Cardiac muscle cell (in vitro differentiated cells and primary cell): ENCODE results near the gene MTO1. TPM values are rescaled to one million over a fixed set of nuclear protein-coding genes. Genes with fewer than 3 reads are reported as not detected.

ENCODE experiments used
- DNase-seq, 2 donors: peaks; one replicate each; pipeline versions ENCODE4 v3.0.0 to v3.0.0-alpha.2; 2010 to 2017; ENCODE audit warnings: low read depth in 1 of 2, low spot score in 1 of 2
- H3K27ac ChIP-seq: fragments of 200-600 bp; sonication (generic); 2 replicates; pipeline ENCODE4 v1.5.1; 2016
- H3K27me3 ChIP-seq: fragments of 200-600 bp; sonication (generic); 2 replicates; pipeline ENCODE4 v1.6.0; 2016; ENCODE audit warnings: control low read depth
- H3K36me3 ChIP-seq: fragments of 200-600 bp; sonication (generic); 2 replicates; pipeline ENCODE4 v1.5.1; 2016; ENCODE audit warnings: control low read depth
- H3K4me1 ChIP-seq: fragments of 200-600 bp; sonication (generic); 2 replicates; pipeline ENCODE4 v1.8.1; 2017; ENCODE audit warnings: low read depth, mild to moderate bottlenecking, mixed run types
- H3K4me3 ChIP-seq: fragments of 200-600 bp; sonication (generic); 2 replicates; pipeline ENCODE4 v1.5.1; 2016; ENCODE audit warnings: mild to moderate bottlenecking
- H3K9me3 ChIP-seq: fragments of 200-600 bp; sonication (generic); 2 replicates; pipeline ENCODE4 v1.5.1; 2017; ENCODE audit warnings: low read depth, mild to moderate bottlenecking, control low read depth
- CTCF ChIP-seq: IDR thresholded peaks from 2 replicates; pipeline ENCODE4 v1.5.1; 2012; ENCODE audit warnings: low read depth, mild to moderate bottlenecking, low read length
- polyA plus RNA-seq: library from polyadenylated mRNA; unstranded; fragments of >200 nt; fragmentation: Nextera tagmentation; extraction: Ambion mirVana; gene quantifications from 2 replicates; pipeline ENCODE4 v1.2.1, GENCODE V29; 2016
- total RNA-seq: library from RNA; depleted of rRNA; stranded (reverse); fragments of >200 nt; gene quantifications from 2 replicates; pipeline ENCODE4 v1.2.3, GENCODE V29; 2016

The MTO1 gene
- total and polyA plus RNA-seq, 2 experiments from 2014 or later, result 18.5 to 25.3 TPM

- DNase-seq, result no peak
- TF ChIP-seq CTCF, result no peak
- no peak overlapping the region for H3K27ac ChIP-seq
- no peaks in the 10 kb centered on the region for H3K4me1 ChIP-seq
- no peak overlapping the region for H3K4me3 ChIP-seq
- H3K27me3 ChIP-seq, result no peaks in the 10 kb centered on the region
- peaks cover 53% of the 10 kb centered on the region for H3K36me3 ChIP-seq
- H3K9me3 ChIP-seq, result no peaks in the 10 kb centered on the region
Measured at GRCh38 chr6:73471686-73472290, 10.3 kb downstream of the MTO1 start.

GRCh38 chr6:73476723-73477122 is 15.2 kb downstream of the MTO1 start:
- DNase-seq, result no peak
- TF ChIP-seq CTCF, result no peak
- H3K36me3 ChIP-seq, result peaks cover 44% of the 10 kb centered on the region
- H3K9me3 ChIP-seq, result no peaks in the 10 kb centered on the region
- H3K27ac ChIP-seq, result no peak overlapping the region
- no peak overlapping the region for H3K4me3 ChIP-seq
- no peaks in the 10 kb centered on the region for H3K27me3 ChIP-seq
- no peaks in the 10 kb centered on the region for H3K4me1 ChIP-seq

- TF ChIP-seq CTCF, result no peak
- no peaks in the 10 kb centered on the region for H3K27me3 ChIP-seq
- no peak overlapping the region for H3K27ac ChIP-seq
Measured at GRCh38 chr6:73477407-73477806, 15.9 kb downstream of the MTO1 start.

GRCh38 chr6:73481969-73482368 is 20.4 kb downstream of the MTO1 start:
- H3K36me3 ChIP-seq, result peaks cover 43% of the 10 kb centered on the region

More at GRCh38 chr6:73477407-73477806, 15.9 kb downstream of the MTO1 start:
- Histone ChIP-seq H3K4me3 (no peak overlapping the region), H3K4me1 (no peaks in the 10 kb centered on the region), H3K9me3 (no peaks in the 10 kb centered on the region), H3K36me3 (peaks cover 47% of the 10 kb centered on the region)
- DNase-seq, result no peak

GRCh38 chr6:73484438-73484837 is 22.9 kb downstream of the MTO1 start:
- H3K36me3 ChIP-seq, result peaks cover 49% of the 10 kb centered on the region
- no peaks in the 10 kb centered on the region for H3K4me1 ChIP-seq
- H3K27ac ChIP-seq, result no peak overlapping the region
- H3K9me3 ChIP-seq, result no peaks in the 10 kb centered on the region
- no peak for TF ChIP-seq CTCF
- H3K4me3 ChIP-seq, result no peak overlapping the region
- DNase-seq, result no peak
- no peaks in the 10 kb centered on the region for H3K27me3 ChIP-seq

More at GRCh38 chr6:73481969-73482368, 20.4 kb downstream of the MTO1 start:
- Histone ChIP-seq H3K4me3 (no peak overlapping the region), H3K27ac (no peak overlapping the region), H3K9me3 (no peaks in the 10 kb centered on the region), H3K4me1 (no peaks in the 10 kb centered on the region), H3K27me3 (no peaks in the 10 kb centered on the region)
- DNase-seq, result no peak
- no peak for TF ChIP-seq CTCF
